ENCODE results near the gene PRKG1.

Gene PRKG1

DNA sequence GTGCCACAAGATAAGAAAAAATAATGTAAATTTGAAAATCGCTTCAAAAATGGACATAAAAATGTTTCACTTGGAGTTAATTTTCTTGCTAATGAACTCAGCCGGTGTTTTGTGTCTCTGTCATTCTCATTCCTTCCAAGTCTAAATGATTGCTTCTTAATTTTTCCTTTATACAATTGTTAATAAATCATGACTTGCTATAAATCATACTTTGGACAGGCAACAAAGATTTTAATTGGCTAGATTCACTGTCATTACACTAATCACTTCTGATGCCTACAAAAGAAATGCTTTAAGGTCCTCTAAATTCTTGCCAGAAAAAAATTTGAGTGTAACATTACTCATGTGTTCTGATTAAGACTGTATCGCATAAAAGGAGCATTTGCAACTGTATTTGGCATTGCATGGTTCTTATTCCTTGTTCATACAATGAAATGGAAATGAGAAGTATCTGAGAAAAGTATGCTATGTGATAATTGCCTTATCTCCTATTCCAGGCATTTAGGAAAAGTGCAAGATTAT lies 1000.3 kb downstream of the PRKG1 start:
- no peak overlapping the region for H3K4me3 ChIP-seq (ENCODE audit: low read length)
- DNase-seq (ENCODE audit: low read depth): no peak
- TF ChIP-seq, protein P1, sequence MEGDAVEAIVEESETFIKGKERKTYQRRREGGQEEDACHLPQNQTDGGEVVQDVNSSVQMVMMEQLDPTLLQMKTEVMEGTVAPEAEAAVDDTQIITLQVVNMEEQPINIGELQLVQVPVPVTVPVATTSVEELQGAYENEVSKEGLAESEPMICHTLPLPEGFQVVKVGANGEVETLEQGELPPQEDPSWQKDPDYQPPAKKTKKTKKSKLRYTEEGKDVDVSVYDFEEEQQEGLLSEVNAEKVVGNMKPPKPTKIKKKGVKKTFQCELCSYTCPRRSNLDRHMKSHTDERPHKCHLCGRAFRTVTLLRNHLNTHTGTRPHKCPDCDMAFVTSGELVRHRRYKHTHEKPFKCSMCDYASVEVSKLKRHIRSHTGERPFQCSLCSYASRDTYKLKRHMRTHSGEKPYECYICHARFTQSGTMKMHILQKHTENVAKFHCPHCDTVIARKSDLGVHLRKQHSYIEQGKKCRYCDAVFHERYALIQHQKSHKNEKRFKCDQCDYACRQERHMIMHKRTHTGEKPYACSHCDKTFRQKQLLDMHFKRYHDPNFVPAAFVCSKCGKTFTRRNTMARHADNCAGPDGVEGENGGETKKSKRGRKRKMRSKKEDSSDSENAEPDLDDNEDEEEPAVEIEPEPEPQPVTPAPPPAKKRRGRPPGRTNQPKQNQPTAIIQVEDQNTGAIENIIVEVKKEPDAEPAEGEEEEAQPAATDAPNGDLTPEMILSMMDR (conservative IDR thresholded peaks at IDR 0.05; ENCODE audit: low read length): no peak

DNA sequence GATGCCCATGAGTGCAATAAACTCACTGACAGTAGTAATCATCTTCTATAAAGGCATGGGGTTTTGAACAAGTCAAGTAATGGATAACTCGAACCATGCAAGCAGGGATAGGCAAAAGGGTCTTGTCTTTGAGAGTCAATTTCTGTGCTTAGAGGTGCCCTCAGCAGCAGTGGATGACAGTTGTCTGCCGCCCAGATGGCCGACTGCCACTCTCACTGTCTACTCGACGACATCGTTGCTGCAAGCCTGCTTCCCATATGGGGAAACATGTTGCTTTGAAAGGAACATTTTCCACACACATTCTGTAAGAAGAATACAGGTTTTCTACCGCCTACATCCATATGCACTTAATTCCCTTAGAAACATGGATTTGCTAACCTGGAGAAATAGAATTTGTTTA lies 1003.5 kb downstream of the PRKG1 start:
- DNase-seq (ENCODE audit: low read depth): no peak
- H3K4me3 ChIP-seq (ENCODE audit: low read length): no peak overlapping the region
- TF ChIP-seq, protein P1 (conservative IDR thresholded peaks at IDR 0.05; ENCODE audit: low read length): no peak

DNA sequence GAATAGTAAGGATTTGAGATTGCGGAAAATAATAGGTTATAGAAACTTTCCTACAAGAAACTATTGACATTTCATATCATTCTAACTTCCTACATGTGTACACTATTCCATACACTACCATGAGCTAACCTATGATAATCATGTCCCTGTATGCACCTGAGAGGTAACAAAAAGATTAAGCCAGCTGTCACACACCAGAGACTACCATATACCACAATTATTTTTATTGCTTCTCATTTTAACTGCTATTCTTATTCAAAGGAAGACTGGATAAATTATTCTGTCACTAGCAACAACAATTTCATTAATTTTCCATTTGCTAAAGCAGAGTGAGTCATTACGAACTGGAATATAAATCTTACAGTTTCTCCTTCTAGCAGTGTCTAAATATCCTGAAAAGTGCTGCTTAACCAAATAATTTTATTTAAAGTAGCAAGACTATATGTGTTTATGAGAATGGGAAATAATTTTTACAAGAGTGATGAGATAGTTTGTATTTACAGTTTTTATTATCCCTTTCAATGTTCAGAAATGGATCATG lies 1004.2 kb downstream of the PRKG1 start:
- H3K4me3 ChIP-seq (ENCODE audit: low read length): no peak overlapping the region
- TF ChIP-seq, protein P1 (conservative IDR thresholded peaks at IDR 0.05; ENCODE audit: low read length): no peak
- DNase-seq (ENCODE audit: low read depth): no peak

GRCh38 chr10:52082307-52082706 lies 1008.0 kb downstream of the PRKG1 start:
- TF ChIP-seq, protein P1 (conservative IDR thresholded peaks at IDR 0.05; ENCODE audit: low read length): no peak
- no peak overlapping the region for H3K4me3 ChIP-seq (ENCODE audit: low read length)
- no peak for DNase-seq (ENCODE audit: low read depth)

DNA sequence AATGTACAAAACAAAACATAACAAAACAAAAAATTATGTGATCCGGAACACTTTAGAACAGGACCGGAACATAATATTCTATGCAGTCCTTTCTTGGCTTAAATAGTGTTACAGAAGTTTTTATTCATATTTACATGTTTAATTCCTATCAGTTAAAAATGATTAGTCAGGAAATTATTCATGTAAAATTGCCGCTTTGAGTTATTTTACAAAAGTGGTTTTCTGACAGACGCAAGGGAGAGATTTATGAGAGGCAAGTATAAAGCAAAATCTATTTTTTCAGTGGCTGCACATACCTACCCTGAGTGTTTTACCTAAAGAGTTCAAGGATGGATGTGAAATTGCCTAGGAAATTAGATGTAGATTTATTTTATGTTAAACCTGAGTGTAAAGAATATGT lies 1009.1 kb downstream of the PRKG1 start:
- H3K4me3 ChIP-seq (ENCODE audit: low read length): no peak overlapping the region

GRCh38 chr10:52092390-52092789 lies 1018.1 kb downstream of the PRKG1 start:
- TF ChIP-seq, protein P1 (conservative IDR thresholded peaks at IDR 0.05; ENCODE audit: low read length): no peak
- DNase-seq (ENCODE audit: low read depth): no peak
- no peak overlapping the region for H3K4me3 ChIP-seq (ENCODE audit: low read length)

More for the DNA sequence above, 1009.1 kb downstream of the PRKG1 start:
- DNase-seq (ENCODE audit: low read depth): no peak
- TF ChIP-seq, protein P1 (conservative IDR thresholded peaks at IDR 0.05; ENCODE audit: low read length): no peak

DNA sequence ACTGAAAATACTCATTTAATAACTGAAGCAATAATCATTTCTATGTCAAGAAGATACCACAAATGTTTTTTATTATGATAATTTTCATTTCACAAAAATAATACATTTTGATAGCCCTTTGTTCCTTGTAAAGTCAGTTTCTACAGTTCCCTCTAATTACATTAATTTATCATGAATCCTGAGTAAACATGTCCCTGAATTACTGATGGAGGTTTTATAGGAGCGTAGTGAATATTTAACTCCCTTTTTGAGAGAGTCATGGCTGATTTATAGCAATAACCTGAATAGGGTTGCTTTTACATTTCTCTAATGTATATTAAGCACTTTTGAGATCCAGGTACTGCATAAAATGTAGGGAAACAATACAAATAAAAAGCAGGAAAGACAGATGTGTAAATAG lies 1023.8 kb downstream of the PRKG1 start:
- DNase-seq (ENCODE audit: low read depth): no peak
- no peak overlapping the region for H3K4me3 ChIP-seq (ENCODE audit: low read length)
- TF ChIP-seq, protein P1 (conservative IDR thresholded peaks at IDR 0.05; ENCODE audit: low read length): no peak

All from AG10803 (cell line).